IMR-90 (cell line): ENCODE measurements around the gene GRIN2A. TPM values are rescaled to one million over a fixed set of nuclear protein-coding genes. Genes with fewer than 3 reads are reported as not detected.

ENCODE experiments used
- ATAC-seq: fragments of 200-7000 bp; cut with Tn5 transposase; 2 replicates; pipeline ENCODE4 v1.9.1; 2020; ENCODE audit warnings: low read depth, mild to moderate bottlenecking, moderate library complexity
- BruUV-seq: library from RNA; stranded (reverse); fragments of 400-500 nt; replicated peaks from 2 replicates; lab custom pipeline; 2021; lab: Mats Ljungman, UMichigan
- CTCF ChIA-PET: fragments of 300-600 bp; formaldehyde crosslinking; extraction: SDS; loops from one replicate; lab custom pipeline; 2021; ENCODE audit warnings: antibody characterized with exemption; lab: Yijun Ruan, JAX
- POLR2A ChIA-PET: fragments of 300-600 bp; sonication (Branson Sonifier 250); formaldehyde crosslinking; loops from one replicate; lab custom pipeline; 2022; ENCODE audit warnings: antibody characterized with exemption; ENCODE audit not compliant: unreplicated experiment; lab: Charles Lee
- DNase-seq: peaks from one replicate; pipeline ENCODE4 v3.0.0; 2013
- H2AFZ ChIP-seq: replicated peaks from 2 replicates; pipeline ENCODE3; 2013; ENCODE audit warnings: low read length, mild to moderate bottlenecking; ENCODE audit not compliant: poor library complexity
- H2AK5ac ChIP-seq: 2 replicates; pipeline ENCODE4 v1.6.1; 2013; ENCODE audit warnings: low read depth, low read length, inconsistent platforms
- H2AK9ac ChIP-seq: replicated peaks from 2 replicates; pipeline ENCODE3; 2013; ENCODE audit warnings: mild to moderate bottlenecking, low read depth, low read length, moderate library complexity; ENCODE audit not compliant: poor library complexity
- H2BK120ac ChIP-seq: 2 replicates; pipeline ENCODE4 v1.6.1; 2013; ENCODE audit warnings: low read depth, low read length, inconsistent platforms
- H2BK15ac ChIP-seq: 3 replicates; pipeline ENCODE4 v1.6.1; 2013; ENCODE audit warnings: low read depth, low read length, inconsistent platforms
- H2BK20ac ChIP-seq: 2 replicates; pipeline ENCODE4 v1.6.1; 2013; ENCODE audit warnings: low read depth, mild to moderate bottlenecking, inconsistent platforms, low read length, moderate library complexity
- H2BK5ac ChIP-seq: 2 replicates; pipeline ENCODE4 v1.6.1; 2013; ENCODE audit warnings: mild to moderate bottlenecking, low read depth, low read length, inconsistent platforms; ENCODE audit not compliant: poor library complexity, severe bottlenecking
- H3K14ac ChIP-seq: replicated peaks from 2 replicates; pipeline ENCODE4 v1.6.1; 2013; ENCODE audit warnings: low read depth, low read length, inconsistent platforms
- H3K18ac ChIP-seq: 2 replicates; pipeline ENCODE4 v1.6.1; 2013; ENCODE audit warnings: low read depth, low read length, control low read depth
- H3K23ac ChIP-seq: 2 replicates; pipeline ENCODE4 v1.6.1; 2013; ENCODE audit warnings: low read depth, low read length, inconsistent platforms
- H3K27ac ChIP-seq: 2 replicates; pipeline ENCODE4 v1.5.1; 2013; ENCODE audit warnings: mild to moderate bottlenecking, control low read depth, low read length; ENCODE audit not compliant: insufficient read depth
- H3K27me3 ChIP-seq: 2 replicates; pipeline ENCODE4 v1.6.1; 2013; ENCODE audit warnings: low read length; ENCODE audit not compliant: control insufficient read depth, insufficient read depth
- H3K36me3 ChIP-seq: 2 replicates; pipeline ENCODE4 v1.6.1; 2013; ENCODE audit warnings: low read length, mixed read lengths; ENCODE audit not compliant: control insufficient read depth, insufficient read depth
- H3K4ac ChIP-seq: 2 replicates; pipeline ENCODE4 v1.6.1; 2013; ENCODE audit warnings: low read depth, low read length, inconsistent platforms
- H3K4me1 ChIP-seq: 2 replicates; pipeline ENCODE4 v1.6.1; 2013; ENCODE audit warnings: low read length, mixed read lengths; ENCODE audit not compliant: control insufficient read depth, insufficient read depth
- H3K4me2 ChIP-seq: 2 replicates; pipeline ENCODE4 v1.6.1; 2013; ENCODE audit warnings: low read depth, mild to moderate bottlenecking, control low read depth, low read length, moderate library complexity
- H3K4me3 ChIP-seq: 2 replicates; pipeline ENCODE4 v1.5.1; 2013; ENCODE audit warnings: low read depth, mild to moderate bottlenecking, control low read depth, low read length, moderate library complexity; ENCODE audit not compliant: insufficient read depth
- H3K56ac ChIP-seq: 2 replicates; pipeline ENCODE4 v1.6.1; 2013; ENCODE audit warnings: low read length, inconsistent platforms; ENCODE audit not compliant: insufficient read depth; ENCODE audit errors: extremely low read depth
- H3K79me1 ChIP-seq, 2 experiments: 2 replicates each; pipeline ENCODE4 v1.6.1; 2013; ENCODE audit warnings: low read length in 2 of 2, inconsistent platforms in 1 of 2, low read depth in 1 of 2
- H3K9ac ChIP-seq: 2 replicates; pipeline ENCODE4 v1.6.1; 2013; ENCODE audit warnings: low read depth, low read length, control low read depth
- H3K9me1 ChIP-seq: 2 replicates; pipeline ENCODE4 v1.6.1; 2013; ENCODE audit warnings: low read length, inconsistent platforms; ENCODE audit not compliant: insufficient read depth
- H3K9me3 ChIP-seq: 2 replicates; pipeline ENCODE4 v1.6.1; 2013; ENCODE audit warnings: low read length; ENCODE audit not compliant: control insufficient read depth, insufficient read depth
- H4K20me1 ChIP-seq: 2 replicates; pipeline ENCODE4 v1.6.1; 2013; ENCODE audit warnings: low read length, inconsistent platforms; ENCODE audit not compliant: insufficient read depth
- H4K5ac ChIP-seq: 2 replicates; pipeline ENCODE4 v1.6.1; 2013; ENCODE audit warnings: mild to moderate bottlenecking, low read depth, low read length, control low read depth
- H4K8ac ChIP-seq, 2 experiments: 2 replicates each; pipeline ENCODE4 v1.6.1; 2013; ENCODE audit warnings: low read depth in 2 of 2, low read length in 2 of 2, control low read depth in 1 of 2, inconsistent platforms in 1 of 2
- H4K91ac ChIP-seq: 2 replicates; pipeline ENCODE4 v1.6.1; 2013; ENCODE audit warnings: low read depth, low read length, inconsistent platforms; ENCODE audit not compliant: insufficient read depth
- BHLHE40 ChIP-seq: fragments of 150-350 bp; IDR thresholded peaks from 2 replicates; pipeline ENCODE4 v1.6.1; 2016; ENCODE audit warnings: mild to moderate bottlenecking, low read depth, low read length
- CHD1 ChIP-seq: IDR thresholded peaks from 2 replicates; pipeline ENCODE4 v1.6.1; 2012; ENCODE audit warnings: low read depth, low read length, improper control_type of control experiment
- MAFK ChIP-seq: IDR thresholded peaks from 2 replicates; pipeline ENCODE4 v1.6.1; 2012; ENCODE audit warnings: low read depth, low read length, improper control_type of control experiment
- RCOR1 ChIP-seq: IDR thresholded peaks from 2 replicates; pipeline ENCODE4 v1.6.1; 2012; ENCODE audit warnings: mild to moderate bottlenecking, low read length, improper control_type of control experiment; ENCODE audit not compliant: insufficient replicate concordance
- RFX5 ChIP-seq: IDR thresholded peaks from 2 replicates; pipeline ENCODE4 v1.8.0; 2012; ENCODE audit warnings: low read depth, mild to moderate bottlenecking, low read length, moderate library complexity
- WGBS, 2 experiments: methylation state at CpG; one replicate each; pipeline versions ENCODE4 v1.1.5 to v1.1.7; 2013; ENCODE audit warnings: missing lambda C conversion rate in 2 of 2; ENCODE audit not compliant: insufficient read length in 1 of 2; ENCODE audit errors: extremely low coverage in 2 of 2; 5-methylcytosine and 5-hydroxymethylcytosine counted together
- dilution Hi-C: fragments of 300-500 bp; cut with HindIII; formaldehyde crosslinking; loops from one replicate; pipeline ENCODE4 v1.14.3; 2018; ENCODE audit warnings: low sequenced_read_pairs; ENCODE audit not compliant: unreplicated experiment
- in situ Hi-C: fragments of 300-500 bp; cut with MboI; formaldehyde crosslinking; loops from 3 replicates; pipeline ENCODE4 v1.14.3; 2019; ENCODE audit warnings: low sequenced_read_pairs, inconsistent platforms, mixed read lengths
- intact Hi-C: fragments of 100-400 bp; cut with micrococcal nuclease; formaldehyde crosslinking; loops from 2 replicates; pipeline ENCODE4 v1.10.0; 2022
- polyA plus RNA-seq, 3 experiments: library from polyadenylated mRNA; depleted of rRNA; stranded (reverse); fragments of >200 nt; gene quantifications; 2 replicates each; pipeline ENCODE4 v1.2.3, GENCODE V29; 2012; ENCODE audit warnings: low replicate concordance in 1 of 3
- total RNA-seq: library from RNA; depleted of rRNA; stranded (reverse); fragments of >200 nt; gene quantifications from 2 replicates; pipeline ENCODE4 v1.2.3, GENCODE V29; 2012

GRIN2A gene
- total and polyA plus RNA-seq, 2 of the 4 experiments (the other 2 are of a cell fraction), result under 0.01 TPM; not detected in 1

DNA sequence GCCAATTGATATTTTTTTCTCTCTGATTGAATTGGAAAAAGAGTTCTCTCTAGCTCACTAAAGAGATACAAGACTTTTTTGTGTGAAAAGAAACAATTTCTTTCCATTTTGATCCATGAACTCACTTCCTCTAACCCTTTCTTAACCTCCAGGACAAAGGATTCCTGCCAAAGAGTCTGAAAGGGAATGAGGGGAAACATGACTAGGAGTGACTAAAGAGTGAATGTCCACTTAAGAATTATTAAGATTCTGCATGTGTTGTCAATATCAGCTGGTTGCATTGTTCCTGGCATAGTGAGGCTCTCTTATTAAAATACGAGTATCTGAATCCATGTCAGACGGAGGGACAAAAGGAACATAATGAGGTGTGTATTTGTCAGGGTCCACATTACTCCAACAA, 344.7 kb downstream of the GRIN2A start:
- no peak overlapping the region for H4K8ac ChIP-seq
- H3K14ac ChIP-seq, result no peak overlapping the region
- no TSS peak for BruUV-seq
- no peak overlapping the region for H3K18ac ChIP-seq
- no peak overlapping the region for H2BK120ac ChIP-seq
- H2AFZ ChIP-seq, result no peak overlapping the region
- in situ Hi-C loops, result no loop called here
- intact Hi-C loops, result no loop called here
- no peak for TF ChIP-seq CHD1
- TF ChIP-seq BHLHE40, result no peak
- TF ChIP-seq MAFK, result no peak
- TF ChIP-seq RCOR1, result no peak
- no peak for TF ChIP-seq RFX5
- ATAC-seq (no peak), DNase-seq (no peak)
- POLR2A ChIA-PET, result no interaction called here
- no peak overlapping the region for H4K5ac ChIP-seq
- H3K4me2 ChIP-seq, result no peak overlapping the region
- no peaks in the 10 kb centered on the region for H3K27me3 ChIP-seq
- no peak overlapping the region for H3K9ac ChIP-seq
- H2BK20ac ChIP-seq, result no peak overlapping the region
- no peak overlapping the region for H2BK15ac ChIP-seq
- CTCF ChIA-PET, result no interaction called here
- dilution Hi-C loops, result no loop called here
- H2BK5ac ChIP-seq, result no peak overlapping the region
- H3K9me1 ChIP-seq, result no peaks in the 10 kb centered on the region
- H2AK5ac ChIP-seq, result no peak overlapping the region
- no CpG with 5 or more reads among the region's 2 CpGs for WGBS, 2 experiments
- no peaks in the 10 kb centered on the region for H3K79me1 ChIP-seq
- H4K20me1 ChIP-seq, result no peaks in the 10 kb centered on the region
- H3K36me3 ChIP-seq, result no peaks in the 10 kb centered on the region
- no peak overlapping the region for H3K27ac ChIP-seq
- H2AK9ac ChIP-seq, result no peak overlapping the region
- no peak overlapping the region for H3K4ac ChIP-seq
- H3K4me1 ChIP-seq, result no peaks in the 10 kb centered on the region
- H3K56ac ChIP-seq, result no peak overlapping the region
- H3K4me3 ChIP-seq, result no peak overlapping the region
- no peak overlapping the region for H3K23ac ChIP-seq
- no peaks in the 10 kb centered on the region for H3K9me3 ChIP-seq
- H4K91ac ChIP-seq, result no peak overlapping the region
